ENCODE data around the gene NEK1.

Gene NEK1

DNA sequence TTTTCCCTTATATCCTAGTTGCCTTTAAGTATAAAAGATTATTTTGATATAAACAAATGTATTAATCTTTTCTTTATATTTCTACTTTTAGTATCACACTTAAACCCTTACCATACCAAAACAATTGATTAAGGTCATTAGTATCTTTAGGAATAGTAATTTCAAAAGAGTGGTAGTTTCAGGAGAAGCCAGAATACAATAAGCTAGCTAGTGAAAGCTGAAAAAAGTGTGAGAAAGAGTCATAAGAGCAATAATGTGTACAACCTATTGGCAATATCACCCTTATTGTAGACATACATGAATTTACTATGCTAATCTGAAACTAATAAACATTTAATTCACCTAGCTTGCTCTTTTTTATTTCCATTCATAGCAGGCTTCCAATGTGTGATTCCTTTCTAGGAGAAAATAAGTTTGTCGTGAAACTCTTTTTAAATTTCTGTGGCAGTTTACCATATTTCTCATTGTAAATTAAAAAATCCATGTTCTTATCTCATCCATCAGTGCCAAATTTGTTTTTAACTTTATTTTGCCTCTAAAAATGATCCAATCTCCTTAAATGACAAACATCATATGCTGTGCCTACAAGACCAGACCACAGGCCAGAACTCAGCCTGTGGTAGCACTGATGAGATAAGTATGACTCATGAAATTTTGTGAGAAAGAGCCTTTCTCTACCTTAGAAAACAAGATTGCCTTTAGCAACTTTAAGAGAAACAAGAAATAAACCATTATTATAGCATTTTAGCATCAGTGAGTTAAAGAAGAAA lies 8.1 kb downstream of the NEK1 start:
- TF ChIP-seq, protein P1, sequence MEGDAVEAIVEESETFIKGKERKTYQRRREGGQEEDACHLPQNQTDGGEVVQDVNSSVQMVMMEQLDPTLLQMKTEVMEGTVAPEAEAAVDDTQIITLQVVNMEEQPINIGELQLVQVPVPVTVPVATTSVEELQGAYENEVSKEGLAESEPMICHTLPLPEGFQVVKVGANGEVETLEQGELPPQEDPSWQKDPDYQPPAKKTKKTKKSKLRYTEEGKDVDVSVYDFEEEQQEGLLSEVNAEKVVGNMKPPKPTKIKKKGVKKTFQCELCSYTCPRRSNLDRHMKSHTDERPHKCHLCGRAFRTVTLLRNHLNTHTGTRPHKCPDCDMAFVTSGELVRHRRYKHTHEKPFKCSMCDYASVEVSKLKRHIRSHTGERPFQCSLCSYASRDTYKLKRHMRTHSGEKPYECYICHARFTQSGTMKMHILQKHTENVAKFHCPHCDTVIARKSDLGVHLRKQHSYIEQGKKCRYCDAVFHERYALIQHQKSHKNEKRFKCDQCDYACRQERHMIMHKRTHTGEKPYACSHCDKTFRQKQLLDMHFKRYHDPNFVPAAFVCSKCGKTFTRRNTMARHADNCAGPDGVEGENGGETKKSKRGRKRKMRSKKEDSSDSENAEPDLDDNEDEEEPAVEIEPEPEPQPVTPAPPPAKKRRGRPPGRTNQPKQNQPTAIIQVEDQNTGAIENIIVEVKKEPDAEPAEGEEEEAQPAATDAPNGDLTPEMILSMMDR (IDR thresholded peaks at IDR 0.05; ENCODE audit: borderline replicate concordance, control extremely low read depth, extremely low read depth, insufficient read depth, missing control alignments), result no peak
- in situ Hi-C loops (cut with MboI; ENCODE audit: low sequenced_read_pairs, unreplicated experiment), result loop anchor here (25.0 kb wide), 1 partner anchor 433 kb away; the partner anchor contains the start of gene MFAP3L
- DNase-seq (ENCODE audit: low spot score), result no peak

- in situ Hi-C loops (cut with MboI; ENCODE audit: low sequenced_read_pairs, unreplicated experiment), result loop anchor here (25.0 kb wide), 1 partner anchor 434 kb away; the partner anchor contains the start of gene MFAP3L
- TF ChIP-seq, protein P1 (IDR thresholded peaks at IDR 0.05; ENCODE audit: borderline replicate concordance, control extremely low read depth, extremely low read depth, insufficient read depth, missing control alignments), result no peak
- no peak for DNase-seq (ENCODE audit: low spot score)
Measured at GRCh38 chr4:169603312-169603711, 9.1 kb downstream of the NEK1 start.

GRCh38 chr4:169601016-169601771 lies 11.2 kb downstream of the NEK1 start:
- in situ Hi-C loops (cut with MboI; ENCODE audit: low sequenced_read_pairs, unreplicated experiment), result loop anchor here (25.0 kb wide), 1 partner anchor 436 kb away; the partner anchor contains the start of gene MFAP3L
- TF ChIP-seq, protein P1 (IDR thresholded peaks at IDR 0.05; ENCODE audit: borderline replicate concordance, control extremely low read depth, extremely low read depth, insufficient read depth, missing control alignments), result no peak

DNA sequence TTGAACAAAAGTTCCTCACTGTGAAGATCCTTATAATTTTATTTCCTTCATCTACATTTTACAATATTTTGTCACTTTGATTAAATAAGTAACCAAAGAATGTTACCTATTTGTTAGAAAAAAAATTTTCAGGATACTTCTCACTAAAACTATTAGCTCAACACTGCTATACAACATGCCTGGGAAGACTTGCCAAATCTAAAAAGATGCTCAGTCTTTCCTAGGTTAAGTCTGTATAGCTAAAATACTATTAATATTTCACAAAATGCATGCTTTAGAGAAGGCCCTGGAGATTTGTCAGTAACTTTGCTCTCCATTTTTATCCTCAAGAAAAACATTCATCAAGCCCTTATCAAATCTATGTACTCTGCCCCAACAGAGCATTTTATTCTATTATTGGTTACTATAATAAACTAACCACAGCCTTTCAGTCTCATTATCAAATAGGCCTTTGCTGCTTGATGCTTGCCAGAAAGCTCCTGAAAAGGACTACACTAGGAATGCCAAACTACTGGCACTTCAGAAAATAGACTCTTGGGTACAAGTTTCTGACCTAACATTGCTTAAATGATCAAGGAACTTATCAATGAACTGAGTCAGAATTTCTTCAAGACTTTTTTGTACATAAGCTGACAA lies 17.7 kb downstream of the NEK1 start:
- TF ChIP-seq, protein P1 (IDR thresholded peaks at IDR 0.05; ENCODE audit: borderline replicate concordance, control extremely low read depth, extremely low read depth, insufficient read depth, missing control alignments), result no peak
- no peak for DNase-seq (ENCODE audit: low spot score)
- in situ Hi-C loops (cut with MboI; ENCODE audit: low sequenced_read_pairs, unreplicated experiment), result no loop called here

More at GRCh38 chr4:169601016-169601771, 11.2 kb downstream of the NEK1 start:
- DNase-seq (ENCODE audit: low spot score), result no peak

GRCh38 chr4:169593050-169593560 lies 19.3 kb downstream of the NEK1 start:
- in situ Hi-C loops (cut with MboI; ENCODE audit: low sequenced_read_pairs, unreplicated experiment), result no loop called here
- TF ChIP-seq, protein P1 (IDR thresholded peaks at IDR 0.05; ENCODE audit: borderline replicate concordance, control extremely low read depth, extremely low read depth, insufficient read depth, missing control alignments), result no peak
- no peak for DNase-seq (ENCODE audit: low spot score)

DNA sequence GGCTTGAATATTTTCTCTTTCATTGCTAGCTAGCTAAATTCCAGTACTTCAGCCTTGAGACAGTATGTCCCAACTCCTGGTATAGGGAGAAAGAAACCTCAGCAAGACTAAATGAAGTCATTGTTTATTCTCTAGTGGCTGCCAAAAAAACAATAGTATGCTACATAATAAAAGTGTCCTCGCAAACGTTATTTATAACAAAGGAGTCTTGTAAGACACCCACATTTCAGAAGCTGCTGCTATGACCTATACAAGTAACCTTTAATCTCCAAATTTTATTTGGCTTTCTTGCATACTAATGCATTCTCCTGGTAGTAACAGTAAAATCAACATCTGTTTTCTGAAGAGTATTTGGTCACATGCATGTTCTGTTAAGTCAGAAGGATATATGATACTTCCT lies 28.8 kb downstream of the NEK1 start:
- TF ChIP-seq, protein P1 (IDR thresholded peaks at IDR 0.05; ENCODE audit: borderline replicate concordance, control extremely low read depth, extremely low read depth, insufficient read depth, missing control alignments), result no peak
- DNase-seq (ENCODE audit: low spot score), result no peak
- in situ Hi-C loops (cut with MboI; ENCODE audit: low sequenced_read_pairs, unreplicated experiment), result no loop called here

All from GM13976 (cell line).